ENCODE data around the gene LMO1.

The LMO1 gene

DNA sequence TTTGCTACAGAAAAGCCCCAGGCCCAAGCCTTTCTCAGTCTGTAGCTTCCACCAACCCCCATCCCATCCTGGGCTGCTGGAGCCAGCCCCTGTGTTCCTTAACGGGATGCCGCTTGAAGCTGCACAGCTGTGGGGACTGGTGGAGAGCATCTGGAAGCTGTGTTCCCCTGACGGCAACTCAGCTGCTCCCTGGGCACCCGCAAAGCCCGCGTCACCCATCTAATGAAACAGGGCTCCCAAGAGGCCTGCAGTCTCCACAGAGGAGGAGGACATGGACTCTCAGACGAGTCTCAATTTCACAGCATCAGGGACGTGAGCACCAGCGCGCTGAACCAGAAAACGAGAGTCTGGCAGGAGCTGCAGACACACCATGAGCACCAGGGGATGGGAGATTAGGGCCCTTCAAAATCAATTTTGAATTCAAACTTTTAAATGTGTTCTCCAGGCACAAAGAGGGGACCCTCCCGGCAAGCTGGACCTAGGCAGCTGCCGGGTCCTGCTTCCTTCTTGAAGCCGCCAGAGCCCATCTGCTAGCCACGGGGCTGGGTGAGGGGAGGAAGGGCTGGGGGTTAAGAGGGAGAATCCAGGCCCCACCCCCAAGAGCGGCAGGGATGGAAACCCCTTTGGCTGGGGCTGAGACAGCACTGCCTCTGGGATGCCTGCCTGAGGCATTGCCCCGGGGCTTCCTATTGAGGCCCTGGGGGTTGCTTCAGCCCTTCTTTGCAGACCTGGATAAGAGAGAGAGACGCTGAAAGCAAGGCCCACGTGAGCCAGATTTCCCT, 21.0 kb downstream of the LMO1 start:
- DNase-seq, result no peak

- no peak for DNase-seq
These were observed 21.6 kb downstream of the LMO1 start for GRCh38 chr11:8242118-8242475.

DNA sequence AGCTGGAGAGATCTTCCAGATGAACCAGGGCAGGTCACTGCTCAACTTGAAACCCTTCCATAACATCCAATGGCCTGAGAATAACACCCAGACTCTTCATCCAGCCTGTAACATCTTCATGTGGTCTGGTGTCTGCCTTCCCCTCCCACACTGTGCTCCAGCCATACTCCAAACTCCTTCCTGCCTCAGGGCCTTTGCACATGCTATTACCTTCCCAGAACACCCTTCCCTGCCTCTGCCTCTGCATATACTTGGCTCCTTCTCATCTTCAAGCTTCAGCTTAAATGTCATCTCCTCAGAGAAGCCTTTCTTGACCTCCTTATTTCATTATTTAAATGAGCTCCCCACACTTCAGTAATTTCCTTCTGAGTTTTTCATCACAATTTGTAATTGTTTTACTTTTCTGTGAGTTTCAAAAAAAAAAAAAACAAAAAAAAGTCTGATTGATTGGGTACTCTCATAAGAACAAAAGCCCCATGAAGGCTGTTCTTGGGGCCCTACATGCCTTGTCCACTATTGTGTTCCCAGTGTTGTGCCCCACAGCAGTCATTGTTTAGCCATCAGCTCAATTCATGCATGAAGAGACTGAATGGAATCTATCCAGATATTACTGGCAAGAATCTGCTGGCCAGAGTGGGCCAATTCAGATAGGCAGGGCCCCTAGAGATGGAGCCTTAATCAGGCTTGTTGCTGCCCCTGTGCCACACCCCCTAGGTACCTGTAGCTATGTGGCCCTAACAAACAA, 22.1 kb downstream of the LMO1 start:
- no peak for DNase-seq

GRCh38 chr11:8239536-8240228, 24.0 kb downstream of the LMO1 start:
- DNase-seq, result no peak

DNA sequence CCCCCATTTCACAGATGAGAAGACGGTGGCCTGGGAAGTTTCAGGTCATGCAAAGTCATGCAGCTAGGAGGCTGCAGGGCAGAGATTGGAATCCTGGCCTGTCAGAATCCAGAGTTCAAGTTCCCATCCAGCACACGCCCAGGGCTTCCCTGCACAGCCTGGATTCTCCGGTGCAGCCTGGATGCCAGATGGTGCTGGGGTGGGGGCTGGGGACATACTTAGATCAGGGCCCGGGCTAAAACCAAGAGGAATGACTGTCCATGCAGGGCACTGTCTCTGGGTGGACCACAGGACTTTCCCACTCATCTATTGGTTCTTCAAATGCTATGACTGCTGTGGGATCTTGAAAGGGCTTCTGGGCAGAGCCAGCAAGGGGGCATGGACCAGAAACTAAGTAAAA, 24.6 kb downstream of the LMO1 start:
- DNase-seq, result no peak

DNA sequence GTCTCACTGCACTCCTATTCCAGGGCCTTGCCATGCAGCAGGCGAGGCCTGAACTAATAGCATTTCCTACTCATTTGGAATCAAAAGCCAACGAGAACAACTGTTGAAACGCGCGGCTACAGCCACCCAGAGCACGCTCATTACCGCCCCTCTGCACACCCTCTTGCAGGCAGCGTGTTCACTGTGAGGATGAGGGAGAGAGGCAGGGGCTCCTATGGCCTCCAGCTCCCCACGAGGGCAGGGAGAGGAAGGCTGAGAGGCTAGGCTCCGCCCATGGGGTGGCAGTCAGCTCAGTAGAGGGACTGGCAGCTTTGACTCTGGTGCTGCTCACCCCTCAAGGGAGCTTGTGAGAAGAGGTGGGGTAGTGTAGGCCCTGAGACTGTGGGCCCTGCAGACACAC, 26.2 kb downstream of the LMO1 start:
- DNase-seq, result no peak

DNA sequence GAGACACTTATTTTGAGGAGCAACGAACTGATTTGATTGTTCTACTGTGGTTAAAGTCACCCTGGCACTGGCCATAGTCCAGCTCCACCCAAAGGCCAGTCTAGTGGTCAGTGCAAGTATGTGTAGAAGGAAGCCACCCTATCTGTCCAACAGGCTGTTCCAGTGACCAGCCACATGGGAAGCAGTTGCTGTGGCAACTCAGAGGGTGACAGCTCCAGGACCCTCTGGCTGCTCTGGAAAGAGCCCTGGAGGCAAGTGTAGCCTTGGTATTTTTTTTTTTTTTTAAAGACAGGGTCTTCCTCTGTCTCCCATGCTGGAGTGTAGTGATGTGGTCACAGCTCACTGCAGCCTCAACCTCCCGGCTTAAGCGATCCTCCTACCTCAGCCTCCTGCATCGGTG, 27.8 kb downstream of the LMO1 start:
- DNase-seq, result no peak

DNA sequence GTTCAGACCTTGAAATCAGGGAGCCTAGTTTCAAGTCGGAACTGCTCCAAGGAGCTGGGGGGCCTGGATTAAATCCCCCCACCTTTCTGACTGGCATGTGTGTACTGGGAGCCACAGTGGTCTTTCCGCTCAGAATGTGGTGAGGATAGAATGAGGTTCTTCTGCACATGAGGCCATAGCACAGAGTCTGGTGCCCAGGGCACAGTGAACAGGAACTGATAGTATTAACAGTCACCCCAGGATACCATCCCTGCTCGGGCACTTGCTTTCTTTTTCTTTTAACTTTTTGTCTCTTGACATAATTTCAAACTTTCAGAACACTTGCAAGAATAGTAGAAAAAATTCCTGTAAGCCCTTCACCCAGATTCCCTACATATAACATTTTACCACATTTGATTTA, 28.8 kb downstream of the LMO1 start:
- no peak for DNase-seq

- no peak for DNase-seq
These were observed 29.3 kb downstream of the LMO1 start for GRCh38 chr11:8234425-8234821.

DNA sequence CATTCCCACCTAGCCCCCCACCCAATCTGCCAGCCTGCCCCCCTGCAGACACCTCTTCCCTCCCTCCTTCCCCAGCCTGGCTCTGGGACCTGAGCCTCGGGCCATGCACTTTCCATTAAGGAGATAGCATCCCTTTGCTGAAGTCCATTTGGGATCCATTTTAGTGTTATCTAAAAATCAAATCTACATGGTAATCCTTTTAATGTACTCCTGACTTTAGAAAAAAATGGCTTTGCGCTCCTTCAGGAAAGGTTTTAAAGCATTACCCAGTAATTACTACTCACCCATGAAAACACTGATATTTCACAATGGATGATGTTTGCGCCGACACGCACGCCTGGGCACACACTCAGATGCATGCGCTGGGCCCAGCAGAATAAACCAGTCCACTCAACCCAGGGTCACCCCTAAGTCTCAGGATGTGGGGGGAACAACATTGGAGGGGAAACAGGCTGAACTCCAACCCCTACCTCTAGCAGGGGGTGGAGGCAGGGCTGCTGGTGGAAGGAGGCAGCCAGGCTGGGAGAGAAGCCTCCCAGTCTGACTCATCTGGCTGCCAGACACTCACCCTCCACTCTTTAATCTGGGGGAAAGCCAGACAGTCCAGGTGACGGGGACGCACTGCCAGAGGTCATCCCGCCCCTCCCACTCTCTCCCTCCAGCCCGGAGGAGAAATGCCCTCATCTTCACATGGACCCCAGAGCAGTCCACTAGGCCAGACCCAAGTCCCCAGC, 29.8 kb downstream of the LMO1 start:
- no peak for DNase-seq

GRCh38 chr11:8232849-8233606, 30.6 kb downstream of the LMO1 start:
- no peak for DNase-seq

GRCh38 chr11:8232414-8232813, 31.3 kb downstream of the LMO1 start:
- no peak for DNase-seq

DNA sequence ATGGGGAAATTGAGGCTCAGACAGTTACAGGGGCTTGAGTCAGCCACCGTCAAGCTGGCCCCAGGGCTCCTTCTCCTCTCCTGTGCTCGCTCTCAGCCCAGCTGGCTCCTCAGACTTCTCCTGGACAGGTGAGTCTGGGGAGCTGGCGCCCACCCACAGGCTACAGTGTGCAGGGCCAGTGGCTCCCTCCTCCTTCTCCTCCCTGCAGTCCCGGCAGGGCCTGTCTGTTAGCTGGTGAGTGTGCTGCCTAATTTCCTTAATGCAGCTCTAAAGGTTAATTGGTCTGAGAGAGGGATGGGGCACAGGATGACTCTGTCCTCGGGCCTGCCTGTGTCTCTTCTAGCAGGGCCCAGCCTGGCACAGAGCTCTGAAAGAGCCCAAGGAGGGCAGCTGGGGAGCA, 31.7 kb downstream of the LMO1 start:
- no peak for DNase-seq

GRCh38 chr11:8230921-8231847, 32.5 kb downstream of the LMO1 start:
- DNase-seq, result no peak

DNA sequence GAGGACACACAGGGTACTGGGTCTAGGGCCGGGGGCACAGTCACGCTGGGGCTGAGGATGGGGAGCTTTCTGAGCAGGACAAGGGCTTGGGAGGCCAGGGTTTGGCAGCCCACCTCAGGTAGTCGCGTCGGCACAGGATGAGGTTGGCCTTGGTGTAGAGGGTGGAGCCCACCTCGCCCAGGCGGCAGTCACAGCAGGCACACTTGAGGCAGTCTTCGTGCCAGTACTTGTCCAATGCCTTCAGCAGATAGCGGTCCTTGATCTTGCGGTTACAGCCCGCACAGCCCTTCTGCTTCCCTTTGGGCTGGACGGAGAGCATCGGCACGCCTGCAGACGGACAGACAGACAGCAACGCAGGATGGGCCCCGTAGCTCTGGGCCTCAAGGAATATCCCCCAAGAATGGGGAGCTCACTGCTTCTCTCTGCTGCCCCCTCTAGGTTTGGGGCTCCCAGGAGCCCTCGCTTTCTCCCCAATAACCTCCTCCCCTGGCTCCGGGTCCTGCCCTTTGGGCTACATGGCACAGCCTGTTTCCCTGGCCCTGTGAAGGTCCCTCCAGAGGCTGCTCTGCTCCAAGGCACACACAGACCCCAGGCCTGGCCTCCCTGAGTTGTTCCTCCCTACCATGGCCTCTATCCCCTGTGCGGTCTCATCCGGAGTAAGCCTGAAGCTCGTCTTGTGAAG, 33.4 kb downstream of the LMO1 start:
- DNase-seq, result no peak

- no peak for DNase-seq
These were observed 34.1 kb downstream of the LMO1 start for GRCh38 chr11:8229299-8230177.

DNA sequence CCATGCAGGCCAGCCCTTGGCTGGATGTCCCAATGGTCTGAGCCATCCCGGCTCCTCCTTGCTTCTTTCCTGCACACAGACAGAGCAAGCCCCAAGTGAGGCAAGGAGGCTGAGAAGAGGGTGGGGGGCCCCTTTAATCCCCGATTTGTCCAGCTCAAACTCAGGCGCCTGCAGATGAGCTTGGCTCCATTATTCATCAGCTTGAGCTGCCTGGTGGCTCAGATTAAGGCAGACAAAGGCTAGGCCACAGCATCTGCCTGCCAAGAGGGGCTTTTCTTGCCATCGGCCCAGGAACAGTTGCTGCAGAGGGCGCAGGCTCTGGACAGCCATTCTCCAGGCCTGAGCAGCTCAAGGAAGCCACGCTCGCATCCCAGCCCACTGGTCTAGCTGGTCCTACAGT, 35.4 kb downstream of the LMO1 start:
- no peak for DNase-seq

- DNase-seq, result no peak
These were observed 36.2 kb downstream of the LMO1 start for GRCh38 chr11:8227156-8228152.

Data from amniotic stem cell (primary cell).